ENCODE results near the gene JAM3. TPM values are rescaled to one million over a fixed set of nuclear protein-coding genes. Genes with fewer than 3 reads are reported as not detected.

JAM3 gene
- total RNA-seq, 1 donor from 2014 or later, result 17.6 TPM

DNA sequence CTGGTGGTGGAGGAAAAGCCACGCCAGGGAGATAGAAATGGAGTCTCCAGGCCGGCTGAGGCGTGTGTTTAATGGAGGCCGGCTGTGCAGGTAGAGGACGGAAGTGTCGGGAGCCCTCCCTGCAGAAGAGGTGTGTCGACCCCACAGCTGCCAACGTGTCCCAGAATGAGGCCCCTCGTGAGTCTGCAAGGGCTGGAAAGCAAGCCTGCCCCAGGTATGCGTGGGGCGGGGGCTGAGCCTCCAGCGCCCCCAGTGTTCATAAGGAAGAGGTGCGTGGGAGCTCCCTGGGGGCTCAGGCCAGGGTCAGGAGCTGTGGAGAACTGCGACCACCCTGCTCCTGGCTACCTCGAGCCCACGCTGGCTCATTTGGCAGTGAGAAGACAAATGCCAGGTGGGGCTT is 38.0 kb upstream of the JAM3 start:
- no peaks in the 10 kb centered on the region for H3K36me3 Mint-ChIP-seq (ENCODE audit: low read depth)
- ChIA-PET CTCF (interaction anchor here (1.2 kb wide), 1 partner anchor 19 kb away, joined by 3 read pairs; no protein-coding TSS in a partner anchor), POLR2A (no interaction called here)
- intact Hi-C loops (cut with micrococcal nuclease), result no loop called here
- no peak overlapping the region for H3K4me3 Mint-ChIP-seq
- TF ChIP-seq, protein P1, sequence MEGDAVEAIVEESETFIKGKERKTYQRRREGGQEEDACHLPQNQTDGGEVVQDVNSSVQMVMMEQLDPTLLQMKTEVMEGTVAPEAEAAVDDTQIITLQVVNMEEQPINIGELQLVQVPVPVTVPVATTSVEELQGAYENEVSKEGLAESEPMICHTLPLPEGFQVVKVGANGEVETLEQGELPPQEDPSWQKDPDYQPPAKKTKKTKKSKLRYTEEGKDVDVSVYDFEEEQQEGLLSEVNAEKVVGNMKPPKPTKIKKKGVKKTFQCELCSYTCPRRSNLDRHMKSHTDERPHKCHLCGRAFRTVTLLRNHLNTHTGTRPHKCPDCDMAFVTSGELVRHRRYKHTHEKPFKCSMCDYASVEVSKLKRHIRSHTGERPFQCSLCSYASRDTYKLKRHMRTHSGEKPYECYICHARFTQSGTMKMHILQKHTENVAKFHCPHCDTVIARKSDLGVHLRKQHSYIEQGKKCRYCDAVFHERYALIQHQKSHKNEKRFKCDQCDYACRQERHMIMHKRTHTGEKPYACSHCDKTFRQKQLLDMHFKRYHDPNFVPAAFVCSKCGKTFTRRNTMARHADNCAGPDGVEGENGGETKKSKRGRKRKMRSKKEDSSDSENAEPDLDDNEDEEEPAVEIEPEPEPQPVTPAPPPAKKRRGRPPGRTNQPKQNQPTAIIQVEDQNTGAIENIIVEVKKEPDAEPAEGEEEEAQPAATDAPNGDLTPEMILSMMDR (IDR thresholded peaks at IDR 0.05), result no peak
- H3K4me1 Mint-ChIP-seq, result peaks cover 5% of the 10 kb centered on the region
- ATAC-seq (ENCODE audit: low read depth), result no peak
- no peak overlapping the region for H3K27ac Mint-ChIP-seq
- no peak for DNase-seq
- peaks cover 44% of the 10 kb centered on the region for H3K27me3 Mint-ChIP-seq
- no peaks in the 10 kb centered on the region for H3K9me3 Mint-ChIP-seq

DNA sequence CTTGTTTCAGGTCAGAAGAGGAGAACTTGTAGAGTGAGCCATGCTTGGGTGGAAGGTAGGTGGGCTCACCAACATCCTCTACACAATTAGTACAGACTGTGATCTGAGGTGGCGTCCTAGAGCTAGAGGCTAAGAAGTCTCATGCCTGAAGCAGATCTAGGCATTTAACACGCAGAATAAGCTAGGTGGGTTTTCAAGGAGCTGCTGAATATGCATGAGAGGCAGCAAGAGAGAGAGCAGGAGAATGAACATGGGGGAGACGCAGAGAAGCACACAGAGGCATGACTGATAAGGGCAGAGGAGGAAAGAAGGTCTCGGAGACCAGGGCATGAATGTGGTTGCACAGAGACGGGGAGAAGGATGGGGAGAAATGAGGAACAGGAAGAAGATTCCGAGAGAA is 36.8 kb upstream of the JAM3 start:
- H3K4me3 Mint-ChIP-seq, result no peak overlapping the region
- CTCF ChIA-PET, result no interaction called here
- no peak for DNase-seq
- TF ChIP-seq, protein P1 (IDR thresholded peaks at IDR 0.05), result no peak
- ATAC-seq (ENCODE audit: low read depth), result no peak
- peaks cover 10% of the 10 kb centered on the region for H3K4me1 Mint-ChIP-seq
- POLR2A ChIA-PET, result no interaction called here
- H3K27me3 Mint-ChIP-seq, result peaks cover 34% of the 10 kb centered on the region
- intact Hi-C loops (cut with micrococcal nuclease), result no loop called here
- H3K27ac Mint-ChIP-seq, result no peak overlapping the region
- H3K36me3 Mint-ChIP-seq (ENCODE audit: low read depth), result no peaks in the 10 kb centered on the region
- H3K9me3 Mint-ChIP-seq, result no peaks in the 10 kb centered on the region

DNA sequence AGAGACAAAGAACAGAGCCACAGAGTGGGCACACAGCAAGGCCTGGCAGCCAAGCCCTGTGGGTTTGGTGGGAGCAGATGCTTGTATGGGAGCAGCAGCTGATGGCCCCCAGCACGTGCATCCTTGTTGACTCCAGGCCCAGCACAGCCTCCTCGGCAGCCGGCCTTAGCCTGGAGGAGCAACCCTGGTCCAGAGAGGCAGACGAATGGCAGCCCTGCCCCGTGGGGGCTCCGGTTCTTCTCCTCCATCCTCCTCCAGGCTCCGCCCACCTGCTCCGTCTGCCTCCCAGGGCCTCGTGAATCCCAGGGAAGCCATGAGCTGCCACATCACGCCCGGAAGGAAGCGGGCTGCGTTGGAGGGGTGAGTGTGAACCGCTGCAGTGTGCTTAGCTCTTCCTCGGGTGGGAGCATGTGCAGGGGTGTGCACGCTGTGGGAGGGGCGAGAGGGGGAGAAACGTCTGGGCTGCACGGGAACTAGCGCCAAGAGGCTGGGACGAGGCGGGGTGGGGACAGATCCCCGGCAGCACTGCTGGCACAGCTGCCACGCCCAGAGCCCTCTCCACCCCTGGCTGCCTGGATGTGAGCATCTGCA is 36.3 kb upstream of the JAM3 start:
- Mint-ChIP-seq H3K4me3 (no peak overlapping the region), H3K27me3 (peaks cover 34% of the 10 kb centered on the region), H3K9me3 (no peaks in the 10 kb centered on the region), H3K36me3 (ENCODE audit: low read depth) (no peaks in the 10 kb centered on the region), H3K27ac (no peak overlapping the region), H3K4me1 (peaks cover 14% of the 10 kb centered on the region)
- no peak for ATAC-seq (ENCODE audit: low read depth)
- intact Hi-C loops (cut with micrococcal nuclease), result no loop called here
- no peak for DNase-seq
- POLR2A ChIA-PET, result no interaction called here
- TF ChIP-seq, protein P1 (IDR thresholded peaks at IDR 0.05), result no peak
- CTCF ChIA-PET, result interaction anchor here (1.9 kb wide), 1 partner anchor 18 kb away, joined by 7 read pairs; no protein-coding TSS in a partner anchor

DNA sequence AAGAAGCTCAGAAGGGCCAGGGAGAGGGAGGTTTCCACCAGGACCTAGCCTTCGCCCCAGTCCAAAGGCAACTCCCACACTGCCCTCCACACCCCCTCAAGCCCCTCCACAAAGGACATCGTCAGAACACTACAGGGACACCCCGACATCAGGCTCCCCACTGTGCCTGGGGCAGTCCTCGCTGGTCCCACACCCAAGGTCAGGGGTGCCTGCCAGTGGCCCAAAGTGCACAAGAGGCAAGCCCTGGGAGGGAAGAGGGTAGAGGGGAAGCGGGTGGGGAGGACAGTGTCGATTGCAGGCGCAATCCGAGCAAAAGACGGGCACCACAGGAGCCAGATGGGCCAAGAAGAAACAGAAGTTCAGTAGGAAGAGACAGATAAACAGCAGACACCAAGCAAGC is 35.6 kb upstream of the JAM3 start:
- Mint-ChIP-seq H3K36me3 (ENCODE audit: low read depth) (no peaks in the 10 kb centered on the region), H3K9me3 (no peaks in the 10 kb centered on the region), H3K4me3 (peak overlapping the region; percentile 4), H3K27me3 (peaks cover 34% of the 10 kb centered on the region), H3K4me1 (peaks cover 18% of the 10 kb centered on the region), H3K27ac (no peak overlapping the region)
- intact Hi-C loops (cut with micrococcal nuclease), result no loop called here
- CTCF ChIA-PET, result interaction anchor here (1.9 kb wide), 1 partner anchor 17 kb away, joined by 7 read pairs; no protein-coding TSS in a partner anchor
- DNase-seq (no peak), ATAC-seq (ENCODE audit: low read depth) (no peak)
- POLR2A ChIA-PET, result no interaction called here
- TF ChIP-seq, protein P1 (IDR thresholded peaks at IDR 0.05), result no peak

DNA sequence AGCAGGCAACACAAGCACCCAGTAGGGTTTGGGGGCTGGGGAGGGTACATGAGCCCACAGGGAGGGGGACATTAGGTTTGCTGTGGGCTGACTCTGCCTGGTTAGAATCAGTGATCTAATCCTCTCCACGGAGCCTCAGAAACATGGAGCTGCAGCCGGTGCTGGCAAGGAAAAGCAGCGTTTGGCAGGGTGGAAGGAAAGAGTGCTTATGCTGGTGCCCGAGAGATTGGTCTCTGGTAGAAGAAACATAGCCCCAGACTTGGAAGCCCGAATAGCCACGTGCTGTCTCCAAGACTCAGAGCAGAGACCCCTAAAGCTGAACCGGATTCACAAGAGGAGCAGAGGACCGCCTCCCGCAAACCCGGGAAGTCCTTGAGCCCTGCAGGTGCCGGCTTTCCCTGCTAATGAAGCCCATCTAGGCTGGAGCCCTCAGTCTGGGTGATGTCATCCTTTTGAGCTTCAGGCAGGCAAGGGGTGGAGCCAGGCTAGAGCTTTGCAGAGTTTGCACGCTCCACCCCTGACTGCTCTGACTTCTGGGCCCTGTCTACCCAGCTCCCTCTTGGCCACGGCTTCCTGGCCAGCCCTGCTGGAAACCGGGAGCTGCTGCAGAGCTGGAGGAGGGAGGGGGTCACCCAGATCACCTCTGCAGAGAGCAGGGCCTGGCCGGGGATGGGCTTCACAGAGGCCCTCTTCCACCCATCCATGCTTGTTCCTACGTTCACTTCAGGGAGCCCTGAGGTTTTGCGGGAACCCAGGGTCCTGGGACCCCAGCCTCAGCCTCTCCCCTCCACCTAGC is 35.0 kb upstream of the JAM3 start:
- CTCF ChIA-PET, result interaction anchor here (1.9 kb wide), 1 partner anchor 16 kb away, joined by 7 read pairs; no protein-coding TSS in a partner anchor
- intact Hi-C loops (cut with micrococcal nuclease), result no loop called here
- Mint-ChIP-seq H3K4me3 (peak overlapping the region; percentile 4), H3K9me3 (no peaks in the 10 kb centered on the region), H3K4me1 (peaks cover 18% of the 10 kb centered on the region), H3K27me3 (peaks cover 34% of the 10 kb centered on the region), H3K27ac (no peak overlapping the region), H3K36me3 (ENCODE audit: low read depth) (no peaks in the 10 kb centered on the region)
- DNase-seq (no peak), ATAC-seq (ENCODE audit: low read depth) (peak; percentile 67)
- TF ChIP-seq, protein P1 (IDR thresholded peaks at IDR 0.05), result no peak
- POLR2A ChIA-PET, result interaction anchor here (0.5 kb wide), 1 partner anchor 554 kb away, joined by 3 read pairs; no protein-coding TSS in a partner anchor

Measured in activated B cell treated with CpG ODN at 0.5 μM for 24 hours (primary cell).